ENCODE measurements around the gene RIPK1. TPM values are rescaled to one million over a fixed set of nuclear protein-coding genes. Genes with fewer than 3 reads are reported as not detected.
"Not testable (repeated sequence)": the region's sequence is repeated elsewhere in the genome, so short reads cannot be mapped to it uniquely, and the experiment has no call there.

The RIPK1 gene
- total RNA-seq, 2 donors from 2014 or later = 24.3 to 27.2 TPM

DNA sequence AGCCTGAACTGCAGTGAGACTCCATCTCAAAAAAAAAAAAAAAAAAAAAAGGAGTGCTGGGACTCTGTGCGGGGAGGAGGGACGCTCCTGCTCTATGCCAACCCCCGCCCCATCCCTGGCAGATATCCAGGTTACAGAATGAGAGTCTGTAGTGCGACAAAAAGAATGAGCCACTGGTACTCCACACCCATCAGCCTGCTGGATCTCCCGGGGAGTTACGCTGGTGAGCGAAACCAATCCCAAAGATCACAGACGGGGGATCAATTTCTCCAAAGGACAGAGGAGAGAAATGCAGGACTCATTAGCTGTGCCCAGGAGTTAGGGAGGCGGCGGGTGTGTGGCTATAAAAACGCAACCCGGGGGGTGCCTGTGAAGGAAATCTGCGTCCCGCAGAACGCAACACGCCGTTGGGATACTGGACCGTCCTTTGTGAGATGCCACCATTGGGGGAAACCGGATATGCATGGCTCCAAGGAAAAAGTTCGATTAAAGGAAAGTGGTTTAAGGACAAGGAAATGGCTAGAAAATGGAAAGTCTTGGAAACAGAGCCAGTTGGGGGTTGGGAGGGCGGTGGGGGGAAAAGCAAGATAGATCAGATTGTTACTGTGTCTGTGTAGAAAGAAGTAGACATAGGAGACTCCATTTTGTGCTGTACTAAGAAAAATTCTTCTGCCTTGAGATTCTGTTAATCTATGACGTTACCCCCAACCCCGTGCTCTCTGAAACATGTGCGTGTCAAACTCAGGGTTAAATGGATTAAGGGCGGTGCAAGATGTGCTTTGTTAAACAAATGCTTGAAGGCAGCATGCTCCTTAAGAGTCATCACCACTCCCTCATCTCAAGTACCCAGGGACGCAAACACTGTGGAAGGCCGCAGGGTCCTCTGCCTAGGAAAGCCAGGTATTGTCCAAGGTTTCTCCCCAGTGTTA, 13.8 kb upstream of the RIPK1 start:
- Mint-ChIP-seq H3K4me3 (peak overlapping the region; percentile 68), H3K4me1 (peaks cover 16% of the 10 kb centered on the region), H3K27ac (peak overlapping the region; percentile 74)
- H3K36me3 Mint-ChIP-seq (ENCODE audit: low read depth); H3K27me3 Mint-ChIP-seq; H3K9me3 ChIP-seq (ENCODE audit: control insufficient read depth, low read length, poor library complexity, severe bottlenecking); ATAC-seq; DNase-seq: not testable (repeated sequence)

DNA sequence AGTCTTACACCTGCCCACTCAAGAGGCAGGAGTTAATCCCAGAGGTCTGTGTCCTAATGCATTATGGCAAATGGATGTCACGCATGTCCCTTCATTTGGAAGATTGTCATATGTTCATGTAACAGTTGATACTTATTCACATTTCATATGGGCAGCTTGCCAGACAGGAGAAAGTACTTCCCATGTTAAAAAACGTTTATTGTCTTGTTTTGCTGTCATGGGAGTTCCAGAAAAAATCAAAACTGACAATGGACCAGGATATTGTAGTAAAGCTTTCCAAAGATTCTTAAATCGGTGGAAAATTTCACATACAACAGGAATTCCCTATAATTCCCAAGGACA, 13.2 kb upstream of the RIPK1 start:
- not testable (repeated sequence) for DNase-seq; ATAC-seq; H3K36me3 Mint-ChIP-seq (ENCODE audit: low read depth); H3K4me3 Mint-ChIP-seq; H3K27ac Mint-ChIP-seq; H3K27me3 Mint-ChIP-seq; H3K9me3 ChIP-seq (ENCODE audit: control insufficient read depth, low read length, poor library complexity, severe bottlenecking)
- peaks cover 16% of the 10 kb centered on the region for H3K4me1 Mint-ChIP-seq

DNA sequence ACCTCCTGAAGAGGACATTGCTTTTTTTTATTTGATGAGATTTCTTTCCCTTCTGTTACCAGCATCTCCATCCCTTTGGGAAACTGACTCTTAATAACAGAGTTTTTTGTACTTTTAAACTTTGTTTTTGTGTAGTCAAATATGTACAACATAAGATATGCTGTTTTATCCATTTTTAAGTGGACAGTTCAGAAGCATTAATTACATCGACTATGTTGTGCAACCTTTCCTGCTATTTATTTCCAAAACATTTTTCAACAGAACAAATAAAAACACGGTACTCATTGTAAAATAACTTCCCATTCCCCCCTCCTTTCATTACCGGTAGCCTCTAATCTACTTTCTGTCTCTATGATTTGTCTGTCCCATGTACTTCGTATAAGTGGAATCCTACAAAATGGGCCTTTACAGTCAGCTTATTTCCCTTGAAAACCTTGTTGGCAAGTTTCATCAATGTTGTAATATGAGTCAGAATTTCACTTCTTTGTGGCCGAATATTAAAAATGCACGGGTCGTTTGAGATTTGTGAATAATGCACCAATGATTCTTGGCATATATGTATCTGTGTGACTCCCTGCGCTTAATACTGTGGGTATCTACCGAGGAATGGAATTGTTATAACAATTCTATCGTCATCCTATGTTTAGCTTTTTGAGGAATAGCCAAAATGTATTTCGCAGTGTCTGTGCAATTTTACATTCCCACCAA, 11.1 kb upstream of the RIPK1 start:
- ATAC-seq = no peak

DNA sequence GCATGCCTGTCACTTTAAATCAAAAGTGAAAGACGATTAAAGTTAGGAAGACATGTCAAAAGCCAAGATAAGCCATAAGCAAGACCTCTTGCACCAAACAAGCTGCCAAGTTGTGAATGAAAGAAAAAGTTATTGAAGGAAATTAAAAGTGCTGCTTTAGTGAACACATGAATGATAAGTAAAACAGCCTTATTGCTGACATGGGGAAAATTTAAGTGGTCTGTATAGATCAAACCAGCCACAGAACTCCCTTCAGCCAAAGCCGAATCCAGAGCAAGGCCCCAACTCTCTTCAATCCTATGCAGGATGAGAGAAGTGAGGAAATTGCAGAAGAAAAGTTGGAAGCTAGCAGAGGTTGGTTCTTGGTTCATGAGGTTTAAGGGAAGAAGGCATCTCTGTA, 9.3 kb upstream of the RIPK1 start:
- Mint-ChIP-seq H3K27ac (no peak overlapping the region), H3K27me3 (no peaks in the 10 kb centered on the region), H3K36me3 (ENCODE audit: low read depth) (no peaks in the 10 kb centered on the region), H3K4me3 (peak overlapping the region; percentile 43), H3K4me1 (peaks cover 8% of the 10 kb centered on the region)
- no peaks in the 10 kb centered on the region for H3K9me3 ChIP-seq (ENCODE audit: control insufficient read depth, low read length, poor library complexity, severe bottlenecking)
- ATAC-seq (no peak), DNase-seq (no peak)

More for the DNA sequence above, 11.1 kb upstream of the RIPK1 start:
- Mint-ChIP-seq H3K27ac (no peak overlapping the region), H3K27me3 (no peaks in the 10 kb centered on the region), H3K4me3 (no peak overlapping the region), H3K36me3 (ENCODE audit: low read depth) (no peaks in the 10 kb centered on the region), H3K4me1 (peaks cover 16% of the 10 kb centered on the region)
- DNase-seq = no peak
- peaks cover 1% of the 10 kb centered on the region for H3K9me3 ChIP-seq (ENCODE audit: control insufficient read depth, low read length, poor library complexity, severe bottlenecking)

DNA sequence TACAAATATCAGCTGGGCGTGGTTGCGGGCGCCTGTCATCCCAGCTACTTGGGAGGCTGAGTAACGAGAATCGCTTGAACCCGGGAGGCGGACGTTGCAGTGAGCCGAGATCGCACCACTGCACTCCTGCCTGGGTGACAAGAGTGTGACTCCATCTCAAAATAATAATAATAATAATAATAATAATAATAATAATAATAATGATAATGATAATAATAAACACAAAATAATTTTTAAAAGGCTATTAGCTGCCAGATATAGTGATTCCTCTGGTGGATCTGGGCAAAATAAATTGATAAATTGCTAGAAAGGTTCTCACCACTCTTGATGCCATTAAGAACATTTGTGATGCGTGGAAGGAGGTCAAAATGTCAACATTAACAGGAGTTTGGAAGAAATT, 8.2 kb upstream of the RIPK1 start:
- DNase-seq; ATAC-seq; H3K4me3 Mint-ChIP-seq; H3K27me3 Mint-ChIP-seq; H3K36me3 Mint-ChIP-seq (ENCODE audit: low read depth); H3K9me3 ChIP-seq (ENCODE audit: control insufficient read depth, low read length, poor library complexity, severe bottlenecking); H3K27ac Mint-ChIP-seq: not testable (repeated sequence)
- H3K4me1 Mint-ChIP-seq = peaks cover 13% of the 10 kb centered on the region

DNA sequence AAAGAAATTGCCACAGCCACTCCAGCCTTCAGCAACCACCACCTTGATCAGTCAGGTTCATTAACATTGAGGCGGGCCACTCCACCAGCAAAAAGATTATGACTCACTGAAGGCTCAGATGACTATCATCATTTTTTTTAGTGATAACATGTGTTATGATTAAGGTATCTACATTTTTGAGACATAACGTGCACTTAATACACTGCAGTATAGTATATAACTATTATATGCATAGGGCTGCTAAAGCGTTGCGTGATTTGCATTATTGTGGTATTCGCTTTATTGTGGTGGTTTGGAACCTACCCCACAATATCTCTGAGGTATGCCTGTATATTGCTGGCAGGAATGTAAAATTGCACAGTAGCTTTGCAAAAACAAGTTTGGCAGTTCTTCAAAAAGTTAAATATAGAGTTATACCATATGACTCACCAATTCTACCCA, 6.8 kb upstream of the RIPK1 start:
- Mint-ChIP-seq H3K27me3 (no peaks in the 10 kb centered on the region), H3K36me3 (ENCODE audit: low read depth) (peaks cover 2% of the 10 kb centered on the region), H3K4me3 (no peak overlapping the region), H3K4me1 (peaks cover 19% of the 10 kb centered on the region), H3K27ac (no peak overlapping the region)
- ATAC-seq (no peak), DNase-seq (no peak)
- H3K9me3 ChIP-seq (ENCODE audit: control insufficient read depth, low read length, poor library complexity, severe bottlenecking) = no peaks in the 10 kb centered on the region

DNA sequence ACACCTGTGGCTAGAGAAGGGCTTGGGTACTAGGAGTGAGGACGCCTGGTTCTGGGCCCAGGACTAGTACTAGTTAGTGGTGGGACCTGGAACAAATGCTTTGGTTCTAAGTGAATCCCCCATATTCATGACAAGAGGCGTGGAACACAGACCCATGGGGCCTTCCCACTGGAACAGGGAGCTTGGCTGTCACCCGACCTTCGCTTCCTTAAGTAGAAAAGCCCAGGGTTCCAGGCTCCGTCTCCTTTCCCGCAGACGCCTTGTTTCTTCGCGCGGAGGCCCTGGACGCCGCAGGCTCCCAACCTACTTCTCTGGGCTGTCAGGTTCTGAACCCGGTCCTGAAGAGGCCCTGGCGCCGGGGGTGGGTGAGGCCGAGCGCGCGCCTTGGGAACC, 5.0 kb upstream of the RIPK1 start:
- H3K4me3 Mint-ChIP-seq = peak overlapping the region; percentile 98
- not testable (repeated sequence) for DNase-seq; ATAC-seq; H3K36me3 Mint-ChIP-seq (ENCODE audit: low read depth); H3K27me3 Mint-ChIP-seq; H3K9me3 ChIP-seq (ENCODE audit: control insufficient read depth, low read length, poor library complexity, severe bottlenecking)
- peaks cover 30% of the 10 kb centered on the region for H3K4me1 Mint-ChIP-seq
- H3K27ac Mint-ChIP-seq = peak overlapping the region; percentile 91

DNA sequence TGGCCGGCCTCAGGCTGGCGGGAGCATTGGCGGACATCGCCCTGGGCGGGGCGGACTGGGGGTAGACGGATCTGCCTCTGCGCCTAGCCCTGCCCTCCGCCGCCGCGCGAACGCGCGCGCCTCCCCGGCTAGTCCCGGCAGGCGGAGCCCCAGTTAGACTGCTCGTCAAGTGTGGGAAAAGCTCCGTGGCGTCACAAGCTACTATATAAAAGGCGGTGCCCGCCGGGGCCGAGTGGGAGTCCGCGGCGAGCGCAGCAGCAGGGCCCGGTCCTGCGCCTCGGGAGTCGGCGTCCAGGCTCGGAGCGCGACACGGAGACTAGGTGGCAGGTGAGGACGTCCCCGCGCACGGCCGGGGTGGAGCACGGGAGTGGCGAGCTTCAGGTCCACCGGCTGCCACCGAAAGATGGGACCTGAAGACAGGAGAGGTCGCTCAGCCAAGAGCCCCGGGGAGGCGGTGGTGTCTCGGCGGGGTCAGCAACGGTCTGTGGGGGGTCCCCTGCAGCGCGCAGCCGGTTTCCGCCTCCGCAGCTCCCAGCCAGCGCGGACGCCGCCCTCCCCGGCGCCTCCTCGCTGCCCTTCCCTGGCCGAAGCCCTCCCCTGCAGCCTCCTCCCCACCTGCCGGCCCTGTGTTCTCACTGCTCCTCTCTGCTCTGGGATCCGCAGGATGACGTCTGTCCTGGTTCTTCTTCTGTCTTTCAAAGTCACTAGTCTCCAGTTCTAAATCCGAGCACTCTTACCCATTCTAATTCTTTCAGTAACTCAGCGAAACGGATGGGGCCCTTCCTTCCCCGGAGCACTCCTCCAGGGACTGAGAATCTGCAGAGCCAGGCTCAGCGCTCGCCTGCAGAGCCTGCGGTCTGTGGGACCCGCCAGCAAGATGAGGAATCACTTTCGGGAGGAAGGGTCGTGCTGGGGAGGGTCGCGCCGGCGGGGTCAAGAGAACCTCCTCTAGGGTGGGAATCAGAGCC, 4.3 kb upstream of the RIPK1 start:
- Mint-ChIP-seq H3K27me3 (no peaks in the 10 kb centered on the region), H3K4me3 (peak overlapping the region; percentile 98), H3K27ac (peak overlapping the region; percentile 91), H3K36me3 (ENCODE audit: low read depth) (peaks cover 2% of the 10 kb centered on the region), H3K4me1 (peaks cover 26% of the 10 kb centered on the region)
- DNase-seq (peak; percentile 83 to 85 (median 83)), ATAC-seq (peak; percentile 83)
- no peaks in the 10 kb centered on the region for H3K9me3 ChIP-seq (ENCODE audit: control insufficient read depth, low read length, poor library complexity, severe bottlenecking)

DNA sequence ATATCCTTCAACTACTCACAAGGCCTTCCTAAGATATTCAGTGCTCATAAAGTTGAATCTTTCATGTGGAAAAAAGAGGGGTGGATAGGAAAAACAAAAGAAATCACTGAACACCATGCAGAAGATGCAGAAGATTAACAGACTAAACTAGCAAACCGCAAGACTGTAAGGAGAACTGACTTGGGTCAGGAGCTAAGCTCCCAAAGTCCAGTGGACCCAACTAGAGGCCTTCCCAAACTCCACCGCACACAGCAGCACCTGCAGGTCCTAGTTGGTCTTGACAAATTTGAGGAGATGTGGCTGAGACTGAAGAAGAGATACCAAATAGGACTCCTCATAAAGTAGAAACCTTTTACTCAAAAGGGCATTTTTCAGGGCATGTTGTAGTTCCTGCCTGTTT, 3.3 kb downstream of the RIPK1 start:
- peaks cover 49% of the 10 kb centered on the region for H3K4me1 Mint-ChIP-seq
- no peaks in the 10 kb centered on the region for H3K27me3 Mint-ChIP-seq
- peak overlapping the region; percentile 89 for H3K27ac Mint-ChIP-seq
- H3K9me3 ChIP-seq (ENCODE audit: control insufficient read depth, low read length, poor library complexity, severe bottlenecking) = no peaks in the 10 kb centered on the region
- no peak for DNase-seq
- H3K4me3 Mint-ChIP-seq = no peak overlapping the region
- ATAC-seq = no peak
- peaks cover 4% of the 10 kb centered on the region for H3K36me3 Mint-ChIP-seq (ENCODE audit: low read depth)

DNA sequence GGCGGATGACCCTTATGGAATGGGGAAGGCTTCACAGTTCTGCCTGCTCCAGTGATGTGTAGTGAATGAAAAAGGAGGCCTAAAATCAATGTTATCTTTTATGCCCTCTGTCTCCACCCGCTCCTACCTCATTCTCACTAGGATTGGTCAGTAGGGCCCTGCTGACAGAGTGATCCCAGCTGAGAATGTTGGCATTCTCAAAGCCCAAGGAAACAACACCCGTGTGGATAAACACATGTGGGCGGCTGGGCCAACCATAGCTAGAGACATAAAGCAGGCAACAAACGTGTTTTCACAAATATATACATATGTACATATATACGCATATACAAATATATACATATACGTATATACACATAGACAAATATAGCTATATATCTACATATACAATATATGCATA, 4.5 kb downstream of the RIPK1 start:
- Mint-ChIP-seq H3K4me1 (peaks cover 47% of the 10 kb centered on the region), H3K27ac (no peak overlapping the region), H3K4me3 (no peak overlapping the region), H3K27me3 (no peaks in the 10 kb centered on the region), H3K36me3 (ENCODE audit: low read depth) (peaks cover 9% of the 10 kb centered on the region)
- DNase-seq (no peak), ATAC-seq (no peak)
- H3K9me3 ChIP-seq (ENCODE audit: control insufficient read depth, low read length, poor library complexity, severe bottlenecking) = no peaks in the 10 kb centered on the region

DNA sequence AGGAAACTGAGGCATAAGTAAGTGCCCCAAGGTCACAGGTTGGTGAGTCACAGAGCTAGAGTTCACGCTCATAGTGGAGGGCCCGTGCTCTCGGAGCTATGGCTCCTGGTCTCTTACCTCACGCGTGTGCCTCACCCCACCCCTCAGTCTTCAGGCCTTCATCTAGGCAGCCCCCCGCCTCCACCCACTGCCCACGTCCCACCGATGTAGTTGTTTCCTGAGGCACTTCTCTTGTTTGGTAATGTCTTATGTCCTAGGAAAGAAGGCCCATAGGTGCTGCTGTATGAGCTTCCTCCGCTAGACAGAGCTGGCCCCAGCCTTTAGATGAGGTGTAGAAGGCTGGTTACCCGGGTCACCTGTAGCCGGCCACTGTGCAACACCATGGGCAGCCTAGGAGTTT, 5.1 kb downstream of the RIPK1 start:
- H3K4me1 Mint-ChIP-seq = peaks cover 44% of the 10 kb centered on the region
- no peak overlapping the region for H3K27ac Mint-ChIP-seq
- no peak for DNase-seq
- H3K36me3 Mint-ChIP-seq (ENCODE audit: low read depth) = peaks cover 9% of the 10 kb centered on the region
- ATAC-seq = no peak
- no peaks in the 10 kb centered on the region for H3K9me3 ChIP-seq (ENCODE audit: control insufficient read depth, low read length, poor library complexity, severe bottlenecking)
- H3K4me3 Mint-ChIP-seq = no peak overlapping the region
- H3K27me3 Mint-ChIP-seq = no peaks in the 10 kb centered on the region

DNA sequence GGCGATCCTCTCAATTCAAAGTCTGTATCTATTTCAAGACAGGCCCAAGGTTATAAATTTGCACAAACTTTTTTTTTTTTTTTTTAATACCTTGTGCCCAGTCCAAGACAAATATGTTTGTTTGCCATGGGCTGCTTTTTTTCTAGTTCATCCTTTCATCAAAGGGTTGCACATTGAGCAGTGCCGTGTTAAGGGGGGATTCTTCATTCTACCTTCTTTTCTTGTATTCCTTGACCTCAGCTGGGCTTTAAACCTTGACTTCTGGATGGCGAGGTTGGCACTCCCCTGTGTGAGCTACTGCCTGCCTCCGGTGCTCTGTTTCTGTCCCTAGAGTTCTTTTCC, 7.4 kb downstream of the RIPK1 start:
- H3K9me3 ChIP-seq (ENCODE audit: control insufficient read depth, low read length, poor library complexity, severe bottlenecking) = no peaks in the 10 kb centered on the region
- peaks cover 41% of the 10 kb centered on the region for H3K4me1 Mint-ChIP-seq
- H3K36me3 Mint-ChIP-seq (ENCODE audit: low read depth) = peaks cover 14% of the 10 kb centered on the region
- DNase-seq (no peak), ATAC-seq (no peak)
- peak overlapping the region; percentile 60 for H3K4me3 Mint-ChIP-seq
- H3K27me3 Mint-ChIP-seq = no peaks in the 10 kb centered on the region
- H3K27ac Mint-ChIP-seq = peak overlapping the region; percentile 45

DNA sequence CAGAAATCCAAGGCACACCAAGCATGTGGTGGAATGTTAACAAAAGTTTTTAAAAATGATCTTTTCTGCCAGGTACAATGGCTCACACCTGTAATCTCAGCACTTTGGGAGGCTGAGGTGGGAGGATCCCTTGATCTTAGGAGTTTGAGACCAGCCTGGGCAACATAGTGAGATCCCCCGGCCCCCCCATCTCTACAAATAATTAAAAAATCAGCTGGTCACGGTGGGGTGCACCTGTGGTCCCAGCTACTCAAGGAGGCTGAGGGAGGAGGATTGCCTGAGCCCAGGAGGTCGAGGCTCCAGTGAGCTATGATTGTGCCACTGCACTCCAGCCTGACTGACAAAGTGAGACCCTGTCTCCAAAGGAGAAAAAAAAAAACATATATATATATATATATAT, 8.0 kb downstream of the RIPK1 start:
- Mint-ChIP-seq H3K27ac (peak overlapping the region; percentile 45), H3K4me3 (no peak overlapping the region), H3K4me1 (peaks cover 39% of the 10 kb centered on the region), H3K27me3 (no peaks in the 10 kb centered on the region), H3K36me3 (ENCODE audit: low read depth) (peaks cover 15% of the 10 kb centered on the region)
- H3K9me3 ChIP-seq (ENCODE audit: control insufficient read depth, low read length, poor library complexity, severe bottlenecking) = no peaks in the 10 kb centered on the region
- no peak for ATAC-seq
- no peak for DNase-seq

Data from T-helper 17 cell (primary cell).